ENCODE measurements around the gene GPAM. TPM values are rescaled to one million over a fixed set of nuclear protein-coding genes. Genes with fewer than 3 reads are reported as not detected.

Gene GPAM
- total and polyA plus RNA-seq, 12 donors = 10.7 to 36.6 (median 20.6) TPM

- no peak for DNase-seq
- WGBS, 2 donors = 37 to 41% methylated on average over 8 of the region's 8 CpGs
- Histone ChIP-seq H3K27me3 (peaks cover 0 to 12% (median 0%) of the 10 kb centered on the region in 7 donors), H3K4me3 (no peak overlapping the region), H3K4me1 (peaks cover 0 to 5% (median 0%) of the 10 kb centered on the region in 9 donors), H3K9me3 (peaks cover 0 to 10% (median 3%) of the 10 kb centered on the region in 11 donors), H3K27ac (no peak overlapping the region), H3K36me3 (no peaks in the 10 kb centered on the region)
- ATAC-seq = peak in 2 of 8 donors; percentile 25 to 73
- no peak for TF ChIP-seq CTCF (IDR thresholded peaks at IDR 0.05)
- intact Hi-C loops (cut with DNase I) = no loop called here
These were observed 31.8 kb upstream of the GPAM start for GRCh38 chr10:112215342-112215774.

GRCh38 chr10:112214298-112214926, 30.8 kb upstream of the GPAM start:
- Histone ChIP-seq H3K36me3 (no peaks in the 10 kb centered on the region), H3K4me1 (peaks cover 0 to 5% (median 0%) of the 10 kb centered on the region in 9 donors), H3K27ac (no peak overlapping the region), H3K27me3 (peaks cover 0 to 12% (median 0%) of the 10 kb centered on the region in 7 donors), H3K9me3 (peaks cover 0 to under 1% (median 0%) of the 10 kb centered on the region in 11 donors), H3K4me3 (no peak overlapping the region)
- intact Hi-C loops (cut with DNase I) = no loop called here
- no peak for ATAC-seq
- DNase-seq = no peak
- WGBS, 2 donors = 65 to 74% methylated on average over 8 of the region's 8 CpGs
- no peak for TF ChIP-seq CTCF (IDR thresholded peaks at IDR 0.05)

GRCh38 chr10:112213836-112214235, 30.3 kb upstream of the GPAM start:
- DNase-seq (no peak), ATAC-seq (no peak)
- H3K36me3 ChIP-seq = no peaks in the 10 kb centered on the region
- WGBS, 2 donors = 57 to 65% methylated on average over 4 of the region's 4 CpGs
- H3K4me3 ChIP-seq = no peak overlapping the region
- intact Hi-C loops (cut with DNase I) = no loop called here
- no peak overlapping the region for H3K27ac ChIP-seq
- no peak for TF ChIP-seq CTCF (IDR thresholded peaks at IDR 0.05)
- peaks cover 0 to 9% (median 0%) of the 10 kb centered on the region in 9 donors for H3K4me1 ChIP-seq
- peaks cover 0 to 12% (median 0%) of the 10 kb centered on the region in 7 donors for H3K27me3 ChIP-seq
- H3K9me3 ChIP-seq = no peaks in the 10 kb centered on the region

- 54 to 60% methylated on average over 3 of the region's 3 CpGs for WGBS, 2 donors
- ATAC-seq = no peak
- intact Hi-C loops (cut with DNase I) = no loop called here
- Histone ChIP-seq H3K4me1 (peaks cover 0 to 15% (median 4%) of the 10 kb centered on the region in 9 donors), H3K36me3 (no peaks in the 10 kb centered on the region), H3K27me3 (peaks cover 0 to 12% (median 0%) of the 10 kb centered on the region in 7 donors), H3K9me3 (no peaks in the 10 kb centered on the region), H3K4me3 (no peak overlapping the region), H3K27ac (no peak overlapping the region)
- TF ChIP-seq CTCF (IDR thresholded peaks at IDR 0.05) = no peak
- no peak for DNase-seq
These were observed 29.7 kb upstream of the GPAM start for GRCh38 chr10:112213098-112213823.
